Renal cortex interstitium (tissue), 11 donors: Measurements from ENCODE around the gene LRRC32. TPM values are rescaled to one million over a fixed set of nuclear protein-coding genes. Genes with fewer than 3 reads are reported as not detected.
A peak's percentile ranks its signal among the peaks of the same experiment; 100 is the strongest.
"Not testable (repeated sequence)": the region's sequence is repeated elsewhere in the genome, so short reads cannot be mapped to it uniquely, and the experiment has no call there.

Experiments used
- DNase-seq, 11 donors: peaks; one replicate each; pipeline ENCODE4 v3.0.0-alpha.2; 2013; ENCODE audit warnings: low read depth in 9 of 11, low spot score in 4 of 11; ENCODE audit errors: extremely low read depth in 1 of 11
- polyA plus RNA-seq, 3 donors: library from polyadenylated mRNA; unstranded; fragments of 120-200 nt; gene quantifications; one replicate each; pipeline ENCODE4 v1.2.1, GENCODE V29; 2013; ENCODE audit not compliant: insufficient read length in 3 of 3

Gene LRRC32
- polyA plus RNA-seq, 3 donors = 58.5 to 65.6 (median 59.5) TPM

- DNase-seq = no peak
These were observed 44.9 kb downstream of the LRRC32 start for GRCh38 chr11:76625472-76626186.

GRCh38 chr11:76624500-76625379 is 45.8 kb downstream of the LRRC32 start:
- DNase-seq = no peak

GRCh38 chr11:76623884-76624419 is 46.6 kb downstream of the LRRC32 start:
- DNase-seq = no peak

- no peak for DNase-seq
These were observed 47.2 kb downstream of the LRRC32 start for GRCh38 chr11:76623171-76623883.

GRCh38 chr11:76622493-76623094 is 48.0 kb downstream of the LRRC32 start:
- no peak for DNase-seq

GRCh38 chr11:76621868-76622267 is 48.7 kb downstream of the LRRC32 start:
- peak in 1 of 11 donors; percentile 36 for DNase-seq

GRCh38 chr11:76621466-76621865 is 49.1 kb downstream of the LRRC32 start:
- DNase-seq = no peak

GRCh38 chr11:76620489-76620888 is 50.1 kb downstream of the LRRC32 start:
- no peak for DNase-seq

- not testable (repeated sequence) for DNase-seq
These were observed 50.7 kb downstream of the LRRC32 start for GRCh38 chr11:76619801-76620200.

- DNase-seq = no peak
These were observed 52.8 kb downstream of the LRRC32 start for GRCh38 chr11:76617553-76618265.

- DNase-seq = no peak
These were observed 53.6 kb downstream of the LRRC32 start for GRCh38 chr11:76616676-76617552.

- DNase-seq = no peak
These were observed 54.6 kb downstream of the LRRC32 start for GRCh38 chr11:76615950-76616349.

- DNase-seq = no peak
These were observed 55.9 kb downstream of the LRRC32 start for GRCh38 chr11:76614471-76615179.

- DNase-seq = no peak
These were observed 56.6 kb downstream of the LRRC32 start for GRCh38 chr11:76613901-76614300.

- DNase-seq = no peak
These were observed 58.3 kb downstream of the LRRC32 start for GRCh38 chr11:76612226-76612625.

- no peak for DNase-seq
These were observed 59.6 kb downstream of the LRRC32 start for GRCh38 chr11:76610871-76611475.
